ENCODE results near the gene GABRR2. TPM values are rescaled to one million over a fixed set of nuclear protein-coding genes. Genes with fewer than 3 reads are reported as not detected.
A peak's percentile ranks its signal among the peaks of the same experiment; 100 is the strongest.
"Not testable (repeated sequence)": the region's sequence is repeated elsewhere in the genome, so short reads cannot be mapped to it uniquely, and the experiment has no call there.

GABRR2 gene
- polyA plus RNA-seq, 3 donors: 0.97 to 3.1 (median 1.4) TPM

GRCh38 chr6:89258912-89259311 is 56.2 kb downstream of the GABRR2 start:
- DNase-seq: no peak

- DNase-seq: no peak
These were observed 57.3 kb downstream of the GABRR2 start for GRCh38 chr6:89257781-89258180.

GRCh38 chr6:89257346-89257745 is 57.8 kb downstream of the GABRR2 start:
- no peak for DNase-seq

- no peak for DNase-seq
These were observed 59.7 kb downstream of the GABRR2 start for GRCh38 chr6:89255417-89255816.

- no peak for DNase-seq
These were observed 60.5 kb downstream of the GABRR2 start for GRCh38 chr6:89254569-89254968.

- DNase-seq: no peak
These were observed 62.2 kb downstream of the GABRR2 start for GRCh38 chr6:89252907-89253306.

GRCh38 chr6:89251976-89252375 is 63.1 kb downstream of the GABRR2 start:
- no peak for DNase-seq

- DNase-seq: no peak
These were observed 63.9 kb downstream of the GABRR2 start for GRCh38 chr6:89251170-89251569.

- no peak for DNase-seq
These were observed 64.9 kb downstream of the GABRR2 start for GRCh38 chr6:89250239-89250638.

GRCh38 chr6:89244241-89244985 is 70.7 kb downstream of the GABRR2 start:
- no peak for DNase-seq

GRCh38 chr6:89243331-89243629 is 71.8 kb downstream of the GABRR2 start:
- DNase-seq: no peak

- peak; percentile 46 for DNase-seq
These were observed 72.3 kb downstream of the GABRR2 start for GRCh38 chr6:89242574-89243330.

GRCh38 chr6:89239338-89239737 is 75.8 kb downstream of the GABRR2 start:
- DNase-seq: no peak

- no peak for DNase-seq
These were observed 77.9 kb downstream of the GABRR2 start for GRCh38 chr6:89237158-89237557.

- DNase-seq: not testable (repeated sequence)
These were observed 81.5 kb downstream of the GABRR2 start for GRCh38 chr6:89233605-89234004.

GRCh38 chr6:89222712-89223039 is 92.4 kb downstream of the GABRR2 start:
- no peak for DNase-seq

- DNase-seq: no peak
These were observed 93.0 kb downstream of the GABRR2 start for GRCh38 chr6:89221971-89222711.

GRCh38 chr6:89221129-89221528 is 94.0 kb downstream of the GABRR2 start:
- DNase-seq: no peak

- peak; percentile 34 for DNase-seq
These were observed 97.7 kb downstream of the GABRR2 start, which contains the start of gene GABRR1 for GRCh38 chr6:89217299-89217910. GABRR1 (minus strand) TSS chr6:89217358; CDS start chr6:89217322, 36 bp downstream.

GRCh38 chr6:89216411-89216810 is 98.7 kb downstream of the GABRR2 start:
- DNase-seq: no peak

- no peak for DNase-seq
These were observed 99.7 kb downstream of the GABRR2 start for GRCh38 chr6:89215391-89215790.

GRCh38 chr6:89214197-89214596 is 100.9 kb downstream of the GABRR2 start:
- no peak for DNase-seq

Measured in renal pelvis (tissue), 4 donors.